Fibroblast of lung (primary cell): Measurements from ENCODE around the gene GNAI1. TPM values are rescaled to one million over a fixed set of nuclear protein-coding genes. Genes with fewer than 3 reads are reported as not detected.
A peak's percentile ranks its signal among the peaks of the same experiment; 100 is the strongest.

Experiments
- DNase-seq, 2 donors: peaks; one replicate each; pipeline versions ENCODE4 v3.0.0 to v3.0.0-alpha.2; 2010; ENCODE audit warnings: low read depth in 2 of 2
- H2AFZ ChIP-seq: 2 replicates; pipeline ENCODE4 v1.5.1; 2012; ENCODE audit warnings: low read length, control low read depth, inconsistent platforms
- H3K27ac ChIP-seq: 2 replicates; pipeline ENCODE4 v1.5.1; 2011; ENCODE audit warnings: low read length, control low read depth; ENCODE audit not compliant: insufficient read depth
- H3K27me3 ChIP-seq: 2 replicates; pipeline ENCODE4 v1.5.1; 2011; ENCODE audit warnings: mild to moderate bottlenecking, low read length; ENCODE audit not compliant: control insufficient read depth, insufficient read depth
- H3K36me3 ChIP-seq: 2 replicates; pipeline ENCODE4 v1.5.1; 2011; ENCODE audit warnings: low read length; ENCODE audit not compliant: control insufficient read depth, insufficient read depth
- H3K4me1 ChIP-seq: 2 replicates; pipeline ENCODE4 v1.5.1; 2011; ENCODE audit warnings: low read length; ENCODE audit not compliant: control insufficient read depth, insufficient read depth; ENCODE audit errors: extremely low read depth
- H3K4me2 ChIP-seq: 2 replicates; pipeline ENCODE4 v1.5.1; 2011; ENCODE audit warnings: low read length, control low read depth; ENCODE audit not compliant: insufficient read depth; ENCODE audit errors: extremely low read depth
- H3K4me3 ChIP-seq, 4 experiments: fragments of 200-600 bp in 1 of 4; sonication (generic) in 1 of 4; replicated peaks in 1 of 4; 2 replicates each; pipeline ENCODE4 v1.5.1; 2011 to 2016; ENCODE audit warnings: low read length in 4 of 4, low read depth in 3 of 4, mild to moderate bottlenecking in 3 of 4, control low read depth in 2 of 4, inconsistent platforms in 1 of 4, mixed read lengths in 1 of 4; ENCODE audit not compliant: insufficient read depth in 1 of 4; ENCODE audit errors: control extremely low read depth in 1 of 4
- H3K79me2 ChIP-seq: 2 replicates; pipeline ENCODE4 v1.5.1; 2012; ENCODE audit warnings: mild to moderate bottlenecking, low read length, inconsistent platforms; ENCODE audit not compliant: control insufficient read depth, insufficient read depth
- H3K9ac ChIP-seq: 2 replicates; pipeline ENCODE4 v1.5.1; 2011; ENCODE audit warnings: mild to moderate bottlenecking, low read length, control low read depth; ENCODE audit not compliant: insufficient read depth
- H3K9me3 ChIP-seq: 2 replicates; pipeline ENCODE4 v1.5.1; 2012; ENCODE audit warnings: low read depth, low read length; ENCODE audit not compliant: control insufficient read depth, insufficient read depth
- H4K20me1 ChIP-seq: 2 replicates; pipeline ENCODE4 v1.5.1; 2011; ENCODE audit warnings: low read length; ENCODE audit not compliant: control insufficient read depth, insufficient read depth; ENCODE audit errors: extremely low read depth
- EZH2 ChIP-seq: IDR thresholded peaks from 2 replicates; pipeline ENCODE4 v1.5.1; 2012; ENCODE audit warnings: low read length, control low read depth, mild to moderate bottlenecking; ENCODE audit errors: missing control alignments
- polyA plus RNA-seq, 2 donors: library from polyadenylated mRNA; depleted of rRNA in 1 of 2; stranded (reverse) in 1 of 2; unstranded in 1 of 2; fragments of >200 nt; gene quantifications; 2 replicates each; pipeline ENCODE4 v1.2.1, GENCODE V29; 2011 to 2012; ENCODE audit warnings: missing spikeins in 1 of 2
- total RNA-seq: library from RNA; depleted of rRNA; stranded (reverse); fragments of >200 nt; gene quantifications from 2 replicates; pipeline ENCODE4 v1.2.1, GENCODE V29; 2014
- TF ChIP-seq, protein P1 (sequence below), 2 donors: IDR thresholded peaks in 1 of 2; conservative IDR thresholded peaks in 1 of 2; 1 replicate in 1 of 2; 2 replicates in 1 of 2; pipeline ENCODE4 v1.5.1; 2011 to 2012; ENCODE audit warnings: low read length in 2 of 2, control low read depth in 1 of 2, inconsistent platforms in 1 of 2, low read depth in 1 of 2, mild to moderate bottlenecking in 1 of 2

Gene GNAI1
- total and polyA plus RNA-seq, 2 donors (not counting 1 experiment from before 2014, with no cell fraction given), result 68.9 to 81.8 TPM

GRCh38 chr7:80207501-80207900 is 72.9 kb downstream of the GNAI1 start:
- H3K9ac ChIP-seq, result no peak overlapping the region
- TF ChIP-seq, protein P1, sequence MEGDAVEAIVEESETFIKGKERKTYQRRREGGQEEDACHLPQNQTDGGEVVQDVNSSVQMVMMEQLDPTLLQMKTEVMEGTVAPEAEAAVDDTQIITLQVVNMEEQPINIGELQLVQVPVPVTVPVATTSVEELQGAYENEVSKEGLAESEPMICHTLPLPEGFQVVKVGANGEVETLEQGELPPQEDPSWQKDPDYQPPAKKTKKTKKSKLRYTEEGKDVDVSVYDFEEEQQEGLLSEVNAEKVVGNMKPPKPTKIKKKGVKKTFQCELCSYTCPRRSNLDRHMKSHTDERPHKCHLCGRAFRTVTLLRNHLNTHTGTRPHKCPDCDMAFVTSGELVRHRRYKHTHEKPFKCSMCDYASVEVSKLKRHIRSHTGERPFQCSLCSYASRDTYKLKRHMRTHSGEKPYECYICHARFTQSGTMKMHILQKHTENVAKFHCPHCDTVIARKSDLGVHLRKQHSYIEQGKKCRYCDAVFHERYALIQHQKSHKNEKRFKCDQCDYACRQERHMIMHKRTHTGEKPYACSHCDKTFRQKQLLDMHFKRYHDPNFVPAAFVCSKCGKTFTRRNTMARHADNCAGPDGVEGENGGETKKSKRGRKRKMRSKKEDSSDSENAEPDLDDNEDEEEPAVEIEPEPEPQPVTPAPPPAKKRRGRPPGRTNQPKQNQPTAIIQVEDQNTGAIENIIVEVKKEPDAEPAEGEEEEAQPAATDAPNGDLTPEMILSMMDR (conservative IDR thresholded peaks at IDR 0.05 in 1 of 2, IDR thresholded peaks at IDR 0.05 in 1 of 2; ENCODE audit: low read depth in 1 of 2, low read length in 2 of 2), result no peak
- no peak for TF ChIP-seq EZH2
- H4K20me1 ChIP-seq, result no peaks in the 10 kb centered on the region
- no peaks in the 10 kb centered on the region for H3K9me3 ChIP-seq
- H3K36me3 ChIP-seq, result no peaks in the 10 kb centered on the region
- H3K79me2 ChIP-seq, result no peaks in the 10 kb centered on the region
- no peaks in the 10 kb centered on the region for H3K27me3 ChIP-seq
- no peak overlapping the region for H2AFZ ChIP-seq
- H3K27ac ChIP-seq, result no peak overlapping the region
- H3K4me2 ChIP-seq, result no peak overlapping the region
- peak in 1 of 2 donors; percentile 46 for DNase-seq
- H3K4me1 ChIP-seq, result no peaks in the 10 kb centered on the region
- no peak overlapping the region for H3K4me3 ChIP-seq

- Histone ChIP-seq H3K4me2 (no peak overlapping the region), H3K27ac (no peak overlapping the region), H3K36me3 (no peaks in the 10 kb centered on the region), H3K4me1 (no peaks in the 10 kb centered on the region), H3K79me2 (no peaks in the 10 kb centered on the region), H3K27me3 (no peaks in the 10 kb centered on the region), H3K4me3 (no peak overlapping the region), H4K20me1 (no peaks in the 10 kb centered on the region), H3K9ac (no peak overlapping the region), H2AFZ (no peak overlapping the region), H3K9me3 (no peaks in the 10 kb centered on the region)
- DNase-seq, result no peak
- TF ChIP-seq, protein P1 (conservative IDR thresholded peaks at IDR 0.05 in 1 of 2, IDR thresholded peaks at IDR 0.05 in 1 of 2; ENCODE audit: low read depth in 1 of 2, low read length in 2 of 2), result no peak
- TF ChIP-seq EZH2, result no peak
Observed at GRCh38 chr7:80208700-80209099, 74.1 kb downstream of the GNAI1 start.

GRCh38 chr7:80210400-80210799 is 75.8 kb downstream of the GNAI1 start:
- DNase-seq, result peak in 1 of 2 donors; percentile 37
- Histone ChIP-seq H2AFZ (no peak overlapping the region), H3K4me2 (peak overlapping the region; percentile 15), H3K9me3 (no peaks in the 10 kb centered on the region), H3K4me3 (no peak overlapping the region), H3K79me2 (no peaks in the 10 kb centered on the region), H3K9ac (no peak overlapping the region), H3K27me3 (no peaks in the 10 kb centered on the region), H3K36me3 (no peaks in the 10 kb centered on the region), H4K20me1 (no peaks in the 10 kb centered on the region), H3K4me1 (no peaks in the 10 kb centered on the region), H3K27ac (no peak overlapping the region)
- no peak for TF ChIP-seq EZH2
- TF ChIP-seq, protein P1 (conservative IDR thresholded peaks at IDR 0.05 in 1 of 2, IDR thresholded peaks at IDR 0.05 in 1 of 2; ENCODE audit: low read depth in 1 of 2, low read length in 2 of 2), result no peak
